Germinal center (tissue), 1 donor: ENCODE measurements around the gene CDKN2D.
"Not testable (repeated sequence)": the region's sequence is repeated elsewhere in the genome, so short reads cannot be mapped to it uniquely, and the experiment has no call there.

Experiments
- DNase-seq: peaks from one replicate; pipeline ENCODE4 v3.0.0; 2012; ENCODE audit warnings: mixed read lengths, low spot score

The CDKN2D gene

DNA sequence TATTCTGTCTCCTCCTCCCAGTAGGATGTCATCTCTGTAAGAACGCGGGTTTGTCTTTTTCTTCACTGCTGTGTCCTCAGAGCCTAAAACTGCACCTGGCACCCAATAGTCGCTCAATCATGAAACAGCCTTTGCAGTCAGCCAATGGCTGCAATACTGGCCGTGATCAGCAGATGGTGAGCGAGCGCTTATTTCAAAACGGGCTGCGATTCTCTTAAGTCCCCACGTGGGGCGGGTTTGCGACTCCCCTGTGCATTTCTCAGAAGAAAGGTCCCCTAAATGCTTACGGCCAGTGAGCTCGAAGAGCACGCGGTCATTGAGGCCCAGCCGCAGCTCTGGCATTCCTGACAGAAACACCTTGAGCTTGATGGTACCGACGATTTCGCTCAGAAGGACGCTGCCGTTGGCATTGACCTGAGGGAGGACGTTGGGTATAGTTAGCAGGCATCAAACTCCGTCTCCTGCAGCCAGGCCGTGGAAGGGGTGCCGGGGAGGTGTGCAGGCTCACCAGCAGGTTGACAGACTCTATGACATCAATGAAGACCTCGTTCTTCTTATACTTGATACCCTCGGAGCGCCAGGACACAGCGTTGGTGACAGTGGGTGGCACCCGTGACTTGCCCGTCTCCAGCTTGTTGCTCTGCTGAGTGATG lies 12.3 kb upstream of the CDKN2D start:
- DNase-seq, result peak; percentile 80

- no peak for DNase-seq
These were observed 9.2 kb upstream of the CDKN2D start for GRCh38 chr19:10577951-10578350.

- DNase-seq, result no peak
These were observed 6.4 kb upstream of the CDKN2D start for GRCh38 chr19:10575011-10575716.

DNA sequence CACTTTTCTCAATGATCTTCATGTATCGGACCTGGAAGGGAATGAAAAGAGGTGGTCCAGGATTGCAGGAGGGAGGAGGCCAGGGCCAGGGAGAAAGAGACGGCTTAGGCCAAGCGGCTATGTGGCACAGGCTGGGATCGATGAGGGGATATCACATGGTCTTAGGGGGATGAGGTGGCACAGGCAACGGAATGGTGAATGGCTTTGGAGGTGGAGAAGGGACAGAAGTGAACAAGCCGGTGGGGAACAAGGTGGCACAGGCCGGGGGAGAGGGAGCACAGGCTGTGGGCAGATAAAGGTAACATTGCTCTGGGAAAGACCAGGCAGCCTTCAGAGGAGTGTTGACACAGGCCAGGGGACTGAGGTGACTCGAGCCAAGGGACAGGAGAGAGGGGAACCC lies 5.7 kb upstream of the CDKN2D start:
- no peak for DNase-seq

DNA sequence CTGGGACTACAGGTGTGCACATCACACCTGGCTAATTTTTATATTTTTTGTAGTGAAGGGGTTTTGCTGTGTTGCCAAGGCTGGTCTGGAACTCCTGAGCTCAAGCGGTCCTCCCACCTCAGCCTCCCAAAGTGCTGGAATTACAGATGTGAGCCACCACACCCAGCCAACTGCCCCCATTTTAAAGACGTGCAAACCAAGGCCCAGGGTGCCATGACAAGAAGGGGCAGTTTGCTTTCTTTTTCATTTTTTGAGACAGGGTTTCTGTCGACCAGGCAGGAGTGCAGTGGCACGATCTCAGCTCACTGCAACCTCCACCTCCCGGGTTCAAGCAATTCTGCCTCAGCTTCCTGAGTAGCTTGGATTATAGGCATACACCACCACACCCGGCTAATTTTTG lies 5.0 kb upstream of the CDKN2D start:
- not testable (repeated sequence) for DNase-seq

DNA sequence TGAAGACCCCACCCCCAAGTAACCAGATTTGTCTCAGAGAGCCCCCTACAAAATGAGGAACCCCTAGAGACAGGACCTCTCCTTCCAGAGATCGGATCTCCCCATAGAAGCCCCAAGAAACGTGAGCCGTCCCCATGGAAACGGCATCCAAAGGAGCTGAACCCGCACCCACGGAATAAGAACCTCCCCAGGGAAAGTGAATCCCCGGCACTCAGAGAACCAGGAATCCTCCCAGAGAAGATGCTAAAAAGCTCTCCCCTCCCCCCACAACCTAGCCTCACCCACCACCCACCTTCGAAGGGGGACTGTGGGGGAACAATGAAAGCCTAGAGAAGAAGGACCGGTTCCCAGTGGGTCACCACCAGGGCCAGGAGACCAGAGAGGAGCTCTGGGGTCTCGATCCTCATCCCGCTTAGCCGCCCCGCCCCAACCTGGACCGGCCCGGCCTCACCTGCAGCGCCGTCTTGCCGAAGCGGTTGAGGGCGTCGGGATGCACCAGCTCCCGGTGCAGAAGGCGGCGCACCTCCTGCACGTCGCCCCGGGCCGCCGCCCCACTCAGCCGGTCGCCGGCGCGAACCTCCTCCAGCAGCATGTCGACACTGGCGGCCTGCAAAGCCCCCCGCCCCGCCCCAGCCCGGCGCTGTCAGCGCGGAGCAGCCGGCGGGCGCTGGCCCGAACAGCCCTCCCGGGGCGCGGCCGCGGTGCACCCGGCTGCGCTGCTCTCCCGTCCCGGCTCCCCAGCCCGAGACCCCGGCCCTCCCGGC lies 535 bp downstream of the CDKN2D start:
- no peak for DNase-seq

DNA sequence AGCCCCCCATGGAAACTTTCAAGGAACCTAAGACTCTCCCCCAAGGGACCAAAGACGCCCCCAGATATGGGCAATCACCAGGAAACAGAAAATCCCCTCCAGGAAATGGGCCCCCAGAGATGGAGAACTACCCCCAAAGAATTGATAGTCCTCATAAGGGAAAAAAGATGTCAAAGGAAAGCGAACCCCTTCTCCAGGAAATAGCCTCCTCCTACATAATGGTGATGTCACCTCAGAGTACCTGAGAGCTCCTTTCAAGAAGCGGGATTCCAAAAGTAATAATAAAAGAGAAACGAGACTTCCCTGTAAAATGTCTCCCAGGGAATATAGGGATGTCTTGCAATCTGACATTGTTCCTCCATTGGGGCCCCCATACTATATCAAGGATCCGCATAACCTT lies 1.1 kb downstream of the CDKN2D start:
- DNase-seq, result no peak

DNA sequence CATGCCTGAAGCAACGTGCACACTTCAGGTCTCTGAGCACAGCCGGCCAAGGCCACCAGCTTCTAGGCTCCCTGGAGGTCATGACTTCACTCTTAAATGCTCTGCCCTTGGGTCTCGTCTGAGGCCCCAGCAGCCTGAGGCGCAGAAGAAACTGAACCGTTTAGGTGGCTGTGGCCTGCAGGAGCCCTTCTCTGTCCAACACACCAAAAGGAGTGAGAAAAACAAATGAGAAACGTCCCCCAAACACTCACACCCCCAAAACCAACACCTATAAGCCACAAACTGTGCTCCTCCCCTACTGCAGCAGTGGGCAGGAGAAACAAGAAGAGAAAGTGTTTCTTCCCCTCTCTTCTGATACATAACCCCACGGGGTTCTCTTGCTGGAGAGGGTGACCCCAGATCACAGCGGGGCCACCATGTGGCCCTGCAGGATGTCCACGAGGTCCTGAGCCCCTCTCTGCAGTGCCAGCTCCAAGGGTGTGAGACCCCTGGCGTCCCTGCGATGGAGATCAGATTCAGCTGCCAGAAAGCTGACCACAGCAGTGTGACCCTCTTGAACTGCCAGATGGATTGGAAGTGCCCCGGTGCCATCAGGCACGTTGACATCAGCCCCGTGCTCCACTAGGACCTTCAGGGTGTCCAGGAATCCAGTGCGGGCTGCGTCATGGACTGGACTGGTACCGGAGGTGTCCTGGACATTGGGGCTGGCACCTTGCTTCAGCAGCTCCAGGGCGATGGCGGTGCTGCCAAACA lies 1.9 kb downstream of the CDKN2D start:
- DNase-seq, result peak; percentile 49

- DNase-seq, result no peak
These were observed 2.4 kb downstream of the CDKN2D start for GRCh38 chr19:10566408-10566657.

- DNase-seq, result peak; percentile 99
These were observed 3.0 kb downstream of the CDKN2D start, which contains the start of gene KRI1 for GRCh38 chr19:10565567-10566407. TSS of gene KRI1 (minus strand) at chr19:10566010. CDS start at chr19:10565999, 11 bp downstream.

- DNase-seq, result peak; percentile 84
These were observed 3.7 kb downstream of the CDKN2D start for GRCh38 chr19:10565028-10565566.

- DNase-seq, result no peak
These were observed 6.2 kb downstream of the CDKN2D start for GRCh38 chr19:10562609-10563008.

GRCh38 chr19:10560154-10560553 lies 8.6 kb downstream of the CDKN2D start:
- no peak for DNase-seq

DNA sequence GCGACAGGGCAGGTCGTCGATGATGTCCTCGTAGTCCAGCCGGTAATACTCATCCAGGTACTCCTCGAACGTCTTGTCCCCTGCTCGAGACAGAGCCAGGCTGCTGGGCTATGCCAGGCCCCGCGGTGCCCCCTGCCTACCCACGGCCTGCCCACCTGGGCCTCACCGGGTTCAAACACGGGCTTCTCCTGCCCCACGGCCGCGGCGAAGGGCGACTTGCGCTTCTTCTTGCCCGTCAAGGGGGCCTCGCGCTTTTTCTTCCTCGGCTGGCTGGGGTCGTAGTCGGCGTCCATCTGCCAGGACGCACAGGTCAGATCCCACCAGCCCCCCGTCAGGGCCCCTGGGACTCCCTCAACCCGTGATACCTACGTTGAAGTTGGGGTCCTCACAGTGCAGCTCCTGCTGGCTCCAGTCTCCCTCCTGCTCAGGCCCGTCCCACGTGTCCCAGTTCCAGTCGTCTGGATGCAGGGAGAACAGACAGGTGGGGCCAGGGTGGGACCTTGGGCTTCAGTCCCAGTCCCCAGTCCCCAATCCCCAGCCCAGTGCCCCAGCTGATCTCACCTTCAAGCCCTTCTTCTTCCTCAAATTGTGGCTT lies 11.1 kb downstream of the CDKN2D start:
- no peak for DNase-seq

DNA sequence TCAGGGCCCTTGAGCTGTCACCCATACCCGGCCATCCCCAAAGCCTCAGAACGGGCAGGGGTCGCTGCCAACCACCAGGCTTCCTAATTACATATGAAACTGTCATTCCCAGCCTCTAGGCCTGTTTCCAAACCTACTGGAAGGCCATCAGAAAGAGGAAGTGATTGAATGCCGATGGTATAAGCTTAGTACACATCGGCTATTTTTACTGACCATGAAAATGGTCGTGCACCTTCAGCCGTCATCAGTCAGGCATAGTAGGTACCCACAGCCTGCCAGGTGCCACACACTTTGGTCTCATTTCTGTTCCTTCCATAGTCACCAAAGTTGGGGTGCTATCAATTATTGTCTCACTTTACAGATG lies 13.2 kb downstream of the CDKN2D start:
- DNase-seq, result no peak

DNA sequence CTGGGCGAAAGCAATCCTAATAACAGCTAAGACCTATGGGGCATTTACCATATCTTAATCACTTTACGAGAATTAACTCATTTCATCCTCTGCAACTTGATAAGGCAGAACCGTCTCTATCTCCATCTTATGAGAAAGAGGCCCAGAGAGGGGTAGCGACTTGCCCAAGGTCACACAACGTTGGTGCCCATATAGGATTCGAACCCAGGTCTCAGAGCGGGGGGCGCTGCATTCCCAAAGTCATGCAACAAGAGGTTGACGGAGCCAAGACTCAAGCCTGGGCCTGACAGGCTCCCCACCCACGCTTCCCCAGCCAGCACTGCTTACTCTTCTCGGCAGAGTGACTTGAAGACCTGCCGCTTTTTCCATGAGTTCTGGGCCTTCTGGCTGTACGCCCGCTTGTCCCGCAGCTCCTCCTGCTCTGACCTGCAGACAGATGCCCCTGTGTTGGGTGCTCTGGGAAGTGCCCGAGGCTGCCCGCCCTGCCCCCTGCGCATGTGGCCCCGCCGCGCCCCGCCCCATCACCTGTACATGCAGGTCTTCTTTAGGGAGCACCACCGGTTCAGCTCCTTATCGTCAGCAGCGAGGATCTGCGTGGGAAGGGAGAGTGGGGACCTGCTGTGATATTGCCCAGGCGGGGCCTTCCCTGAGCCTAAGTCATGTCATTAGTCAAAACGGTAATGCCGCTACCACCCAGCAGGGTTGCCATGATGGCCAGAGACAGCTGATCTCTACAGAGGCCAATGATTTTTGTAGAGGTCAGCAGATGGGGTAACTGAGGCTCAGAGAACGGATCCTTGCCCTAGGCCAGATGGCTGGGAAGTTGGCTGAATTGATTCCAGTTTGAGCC lies 13.8 kb downstream of the CDKN2D start:
- DNase-seq, result no peak

DNA sequence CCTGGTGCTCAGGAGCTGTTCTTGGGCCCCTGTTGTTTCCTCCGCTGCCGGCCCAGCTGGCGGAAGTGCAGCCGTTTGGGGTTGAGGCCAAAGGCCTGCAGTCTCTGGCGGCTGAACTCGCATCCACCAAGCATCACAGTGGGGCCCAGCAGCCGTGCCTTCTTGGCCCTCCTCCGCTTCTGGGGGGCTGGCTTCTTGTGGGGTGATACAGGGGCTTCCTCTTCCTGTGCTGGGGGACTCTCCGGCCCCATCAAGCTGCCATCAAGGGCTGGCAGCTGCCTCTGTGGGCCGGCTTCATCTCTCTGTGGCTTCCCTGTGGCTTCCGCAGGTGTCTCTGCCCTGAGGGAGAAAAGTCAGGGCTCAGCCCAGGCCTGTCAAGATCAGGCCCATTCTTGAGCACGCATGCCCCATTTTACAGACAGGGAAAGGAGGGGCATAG lies 14.8 kb downstream of the CDKN2D start:
- DNase-seq, result peak; percentile 57

- no peak for DNase-seq
These were observed 15.6 kb downstream of the CDKN2D start for GRCh38 chr19:10553087-10553667.

DNA sequence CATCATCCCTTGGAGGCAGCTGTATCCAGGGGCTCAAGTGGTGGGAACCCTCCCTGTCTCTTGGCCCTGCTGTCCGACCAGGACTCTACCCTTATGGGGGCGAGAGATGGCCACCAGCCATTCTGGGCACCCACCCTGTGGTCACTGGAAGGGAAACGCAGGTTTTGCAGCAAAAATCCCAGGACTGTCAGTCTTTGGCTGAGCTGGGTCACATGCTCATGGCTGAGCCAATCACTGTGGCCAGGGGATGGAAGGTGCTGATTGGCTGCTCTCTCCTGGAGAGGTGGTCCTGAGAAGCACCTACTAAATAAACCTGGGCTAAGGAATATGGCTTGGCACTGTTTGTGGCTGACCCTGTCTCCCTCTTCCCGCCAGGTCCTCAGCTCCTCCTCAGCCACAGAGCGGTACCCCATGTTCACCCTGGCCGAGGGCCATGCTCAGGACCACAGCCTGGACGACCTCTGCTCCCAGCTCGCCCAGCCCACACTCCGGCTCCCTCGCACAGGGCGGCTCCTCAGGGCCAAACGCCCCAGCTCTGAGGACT lies 16.2 kb downstream of the CDKN2D start:
- DNase-seq, result peak; percentile 50
